Measurements from ENCODE around the gene GRIK4.
A peak's percentile ranks its signal among the peaks of the same experiment; 100 is the strongest.

The GRIK4 gene

DNA sequence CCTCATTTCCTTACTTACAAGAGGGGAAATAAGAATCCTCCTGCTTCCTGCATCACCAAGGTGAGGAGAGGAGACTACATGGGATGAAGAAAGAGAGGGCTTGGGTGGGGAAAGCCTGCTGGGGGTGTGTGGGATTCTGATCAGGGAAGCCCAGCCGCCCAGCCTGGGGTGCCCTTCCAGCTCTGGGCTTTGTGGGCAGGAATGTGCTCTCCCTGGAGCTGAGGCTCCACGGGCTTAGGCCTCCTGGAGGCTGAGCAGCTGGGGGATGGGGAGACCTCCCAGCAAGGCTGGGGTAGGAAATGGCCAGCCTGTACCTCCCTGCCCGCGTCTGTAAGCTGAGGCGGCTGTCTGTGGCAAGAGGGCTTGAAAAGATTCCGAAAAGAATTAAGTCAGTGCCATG is 206.1 kb downstream of the GRIK4 start:
- no peak for DNase-seq

- no peak for DNase-seq
These were observed 206.6 kb downstream of the GRIK4 start for GRCh38 chr11:120718171-120718570.

DNA sequence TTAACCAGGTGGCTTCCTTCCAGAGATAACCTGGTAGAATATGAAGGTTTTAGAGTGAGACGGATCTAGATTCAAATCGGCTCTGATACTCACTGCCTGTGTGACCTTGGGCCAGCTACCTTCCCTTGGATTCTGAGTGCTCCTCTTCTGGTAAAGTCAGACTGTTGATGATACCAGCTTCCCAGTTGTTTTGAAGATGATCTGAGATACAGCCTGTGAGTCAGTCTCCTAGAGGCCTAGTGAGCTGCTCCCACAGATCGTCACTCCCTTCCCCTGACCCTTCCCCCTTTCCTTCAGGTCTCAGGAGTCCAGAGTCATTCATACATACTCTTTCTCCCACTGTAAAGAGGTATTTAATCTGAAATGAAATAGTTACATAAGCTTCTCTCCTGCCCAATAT is 207.8 kb downstream of the GRIK4 start:
- no peak for DNase-seq

GRCh38 chr11:120720760-120721159 is 209.2 kb downstream of the GRIK4 start:
- no peak for DNase-seq

DNA sequence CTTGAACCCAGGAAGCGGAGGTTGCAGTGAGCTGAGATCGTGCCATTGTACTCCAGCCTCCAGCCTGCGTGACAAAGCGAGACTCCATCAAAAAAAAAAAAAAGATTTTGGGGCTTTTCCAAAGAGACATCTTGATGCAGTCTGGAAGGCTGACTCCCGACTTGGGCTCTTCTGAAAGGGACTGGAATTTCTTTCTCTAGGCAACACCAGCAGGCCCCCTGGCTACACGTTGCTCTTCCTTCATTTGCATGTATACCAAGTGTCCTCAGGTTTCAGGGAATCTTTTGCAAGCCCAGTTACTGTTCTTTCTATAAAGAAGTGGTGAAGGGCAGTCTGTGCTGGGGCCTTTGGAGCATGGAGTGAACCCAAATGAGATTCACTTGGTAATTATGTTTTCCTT is 211.0 kb downstream of the GRIK4 start:
- DNase-seq: no peak

- no peak for DNase-seq
These were observed 212.2 kb downstream of the GRIK4 start for GRCh38 chr11:120723751-120724150.

- no peak for DNase-seq
These were observed 216.2 kb downstream of the GRIK4 start for GRCh38 chr11:120727752-120728151.

DNA sequence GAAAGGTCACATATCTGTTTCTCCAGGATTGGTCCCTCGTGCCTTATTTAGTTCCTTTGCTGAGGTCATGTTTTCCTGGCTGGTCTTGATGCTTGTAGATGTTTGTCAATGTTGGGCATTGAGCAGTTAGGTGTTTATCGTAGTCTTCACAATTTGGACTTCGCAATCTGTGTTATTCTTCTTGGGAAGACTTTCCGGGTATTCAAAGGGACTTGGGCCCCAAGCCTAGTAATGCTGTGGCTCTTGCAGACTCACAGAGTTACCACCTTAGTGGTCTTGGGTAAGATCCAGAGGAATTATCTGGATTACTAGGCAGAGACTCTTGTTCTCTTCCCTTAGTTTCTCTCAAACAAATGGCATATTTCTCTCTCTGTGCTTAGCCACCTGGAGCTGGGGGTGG is 223.5 kb downstream of the GRIK4 start:
- DNase-seq: no peak

- no peak for DNase-seq
These were observed 227.0 kb downstream of the GRIK4 start for GRCh38 chr11:120738516-120739046.

DNA sequence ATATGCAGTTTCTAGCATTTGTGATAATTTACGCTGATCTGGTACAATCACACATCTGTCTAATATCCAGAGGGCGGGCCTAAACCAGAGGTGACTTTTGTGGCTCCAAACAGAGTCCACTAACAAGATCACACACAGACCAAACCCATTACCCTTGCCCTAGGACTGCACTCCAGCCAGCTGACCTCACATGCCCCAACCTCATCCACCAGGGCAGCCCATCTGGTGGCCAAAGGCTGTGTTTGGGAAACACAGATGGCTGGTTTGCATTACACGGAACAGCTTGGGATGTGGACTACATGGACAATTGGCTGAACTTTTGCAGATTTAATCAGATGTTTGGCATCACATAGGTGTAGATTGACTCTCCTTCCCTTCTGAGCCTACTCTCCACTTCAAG is 228.2 kb downstream of the GRIK4 start:
- DNase-seq: no peak

DNA sequence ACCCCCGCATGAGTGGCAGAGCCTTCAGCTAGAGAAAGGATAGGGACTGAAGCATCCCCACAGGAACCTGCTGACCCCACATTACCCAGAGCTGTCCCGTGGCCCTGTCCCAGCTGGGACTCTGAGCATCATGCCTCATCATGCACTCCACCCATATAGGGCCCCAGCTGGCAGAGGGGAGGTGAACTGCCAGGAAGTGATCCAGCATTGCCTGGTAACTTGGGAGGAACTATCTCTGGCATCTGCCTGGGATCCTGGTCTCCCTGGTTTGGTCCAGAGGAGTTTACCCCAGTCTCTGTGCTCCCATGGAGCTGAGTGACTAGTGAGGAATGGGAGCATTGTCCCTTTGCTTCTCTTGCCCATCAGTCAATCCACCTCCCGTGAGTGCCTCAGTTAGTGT is 228.8 kb downstream of the GRIK4 start:
- no peak for DNase-seq

GRCh38 chr11:120744016-120744994 is 232.8 kb downstream of the GRIK4 start:
- no peak for DNase-seq

GRCh38 chr11:120746376-120746775 is 234.8 kb downstream of the GRIK4 start:
- DNase-seq: no peak

- DNase-seq: peak; percentile 93
These were observed 235.5 kb downstream of the GRIK4 start for GRCh38 chr11:120746836-120747609.

DNA sequence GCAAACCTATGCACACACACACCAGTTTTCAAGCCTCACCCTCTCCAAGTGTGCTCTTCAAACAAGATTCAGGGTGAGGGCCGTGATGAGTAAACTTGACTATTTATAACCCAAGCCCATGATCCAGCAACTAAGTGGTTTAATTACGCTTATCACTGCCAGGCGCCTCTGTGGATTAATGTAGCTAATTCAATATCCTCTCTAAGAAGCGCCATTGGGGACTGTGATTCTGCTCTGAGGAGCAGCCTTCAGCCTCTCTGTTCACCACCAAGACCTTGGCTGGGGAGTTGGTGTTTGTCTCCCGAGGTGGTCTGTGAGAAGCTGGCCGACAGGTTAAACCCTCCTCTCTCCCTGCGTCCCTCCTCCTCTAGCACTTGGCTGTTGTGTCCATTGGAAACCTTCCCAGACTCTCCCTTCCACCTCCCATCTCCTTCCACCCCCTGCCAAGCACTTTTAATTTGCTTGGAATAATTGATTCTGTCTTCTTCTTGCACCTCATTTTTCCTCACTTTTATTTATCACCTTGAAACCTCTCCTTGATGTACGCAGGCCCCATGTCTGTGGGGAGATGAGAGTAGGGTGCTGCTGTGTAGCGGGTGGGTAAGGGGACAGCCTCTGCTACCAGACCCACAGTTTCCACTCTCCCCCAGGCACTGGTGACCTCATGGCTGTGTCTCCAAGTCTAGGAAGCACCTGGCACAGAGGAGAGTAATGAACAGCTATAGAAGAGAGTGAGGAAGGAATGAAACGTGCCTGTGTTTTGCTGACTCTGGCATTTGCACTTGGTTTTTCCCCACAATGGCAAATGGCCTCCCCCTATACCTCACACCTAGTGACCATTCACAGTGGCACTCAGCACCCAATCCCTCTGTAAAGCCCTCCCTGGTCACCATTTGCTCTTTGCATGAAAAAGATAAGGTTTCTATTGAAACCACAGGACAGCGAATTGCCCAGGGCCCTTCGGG is 236.6 kb downstream of the GRIK4 start:
- DNase-seq: peak; percentile 84

DNA sequence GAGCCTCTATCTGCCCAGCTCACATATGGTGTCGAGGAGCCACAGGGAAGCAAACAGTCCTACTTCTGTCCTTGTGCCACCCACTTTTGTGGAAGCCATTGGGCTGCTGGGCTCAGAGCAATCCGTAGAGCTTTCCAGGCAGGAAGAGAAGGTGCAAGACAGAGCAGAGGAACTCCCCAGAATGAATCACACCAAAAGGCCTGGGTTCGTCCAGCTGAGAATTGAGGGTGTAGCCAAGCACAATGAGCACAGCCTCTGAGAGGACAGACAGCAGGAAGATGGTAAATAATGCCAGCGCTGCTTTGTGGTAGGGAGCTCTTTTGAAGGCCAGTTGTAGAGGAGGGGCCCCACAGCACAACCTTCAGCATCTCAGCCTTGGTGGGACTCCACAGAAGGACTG is 237.8 kb downstream of the GRIK4 start:
- DNase-seq: no peak

DNA sequence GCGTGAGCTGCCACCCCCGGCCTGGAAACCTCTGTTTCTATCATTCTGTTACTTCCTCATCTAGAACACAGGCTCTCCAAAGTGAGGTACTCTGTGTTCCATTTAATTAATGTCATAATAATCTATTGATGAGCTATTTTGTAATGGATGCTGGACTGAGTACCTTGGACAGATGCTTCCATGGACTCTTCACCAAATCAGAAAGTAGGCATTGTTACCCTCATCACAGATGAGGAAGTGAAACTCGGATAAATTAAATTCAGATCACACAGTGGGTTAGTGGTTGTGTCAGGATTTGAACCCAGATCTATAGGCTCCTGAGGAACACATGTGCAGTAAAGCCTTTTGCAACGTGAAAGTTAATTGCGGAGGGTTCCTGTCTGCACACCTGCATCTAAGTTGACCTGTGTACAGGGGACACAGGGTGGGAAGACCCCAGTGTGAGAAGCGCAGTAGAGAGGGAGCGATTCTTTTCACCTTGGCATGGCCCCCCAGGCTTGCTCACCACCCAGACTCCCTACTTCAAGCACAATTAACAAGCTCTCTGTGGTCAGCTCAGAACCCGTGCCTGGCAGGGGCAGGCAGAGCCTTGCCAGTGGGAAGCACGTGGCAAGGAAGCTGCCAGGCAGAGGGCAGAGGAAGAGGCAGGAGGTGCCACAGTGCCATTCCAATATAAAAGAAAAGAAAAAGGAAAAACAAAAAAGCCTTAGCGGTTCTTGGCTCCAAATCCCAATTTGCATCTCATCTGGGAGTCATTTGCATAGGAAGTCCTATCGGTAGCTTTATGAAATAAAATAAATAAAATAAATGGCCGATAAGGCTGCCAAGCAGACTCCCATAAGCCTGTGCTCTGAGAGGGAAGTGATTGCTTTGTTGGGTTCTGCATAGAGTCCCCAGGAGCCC is 239.3 kb downstream of the GRIK4 start:
- no peak for DNase-seq

- no peak for DNase-seq
These were observed 240.0 kb downstream of the GRIK4 start for GRCh38 chr11:120751550-120751949.

DNA sequence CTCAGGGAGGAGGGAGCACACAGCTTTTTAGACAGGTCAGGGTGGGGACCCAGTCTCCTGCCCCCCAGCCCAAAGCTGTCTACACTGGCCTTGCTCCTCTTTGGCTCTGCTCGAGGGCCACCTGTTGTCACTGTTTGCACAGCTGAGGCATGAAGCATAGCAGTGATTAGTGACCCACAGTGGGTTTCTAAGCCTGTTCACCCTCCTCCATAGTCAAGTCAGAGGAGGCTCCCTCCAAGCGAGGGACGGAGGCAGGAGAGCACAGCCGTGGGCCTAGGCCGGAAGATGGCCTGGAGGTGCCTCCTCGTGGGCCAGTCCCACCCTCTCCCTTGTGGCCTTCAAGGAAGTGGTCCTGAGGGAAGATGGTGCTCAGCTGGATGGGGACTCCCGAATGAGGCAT is 241.1 kb downstream of the GRIK4 start:
- DNase-seq: no peak

- DNase-seq: no peak
These were observed 245.4 kb downstream of the GRIK4 start for GRCh38 chr11:120756931-120757330.

GRCh38 chr11:120759046-120759445 is 247.5 kb downstream of the GRIK4 start:
- no peak for DNase-seq

Data from NCI-H748 treated with DMSO at 0.1 percent for 48 hours (cell line).